Activated CD4-positive, alpha-beta T cell treated with anti-CD3 and anti-CD28 coated beads, Interleukin-2, Interleukin-6, amounts not matched to agents 100 ng/mL and 50 ng/mL, durations not matched to agents 16 hours and 8 hours (primary cell): Measurements from ENCODE around the gene MEG3.

ENCODE experiments used
- DNase-seq: peaks from one replicate; pipeline ENCODE4 v3.0.0-alpha.2; 2020

The MEG3 gene

DNA sequence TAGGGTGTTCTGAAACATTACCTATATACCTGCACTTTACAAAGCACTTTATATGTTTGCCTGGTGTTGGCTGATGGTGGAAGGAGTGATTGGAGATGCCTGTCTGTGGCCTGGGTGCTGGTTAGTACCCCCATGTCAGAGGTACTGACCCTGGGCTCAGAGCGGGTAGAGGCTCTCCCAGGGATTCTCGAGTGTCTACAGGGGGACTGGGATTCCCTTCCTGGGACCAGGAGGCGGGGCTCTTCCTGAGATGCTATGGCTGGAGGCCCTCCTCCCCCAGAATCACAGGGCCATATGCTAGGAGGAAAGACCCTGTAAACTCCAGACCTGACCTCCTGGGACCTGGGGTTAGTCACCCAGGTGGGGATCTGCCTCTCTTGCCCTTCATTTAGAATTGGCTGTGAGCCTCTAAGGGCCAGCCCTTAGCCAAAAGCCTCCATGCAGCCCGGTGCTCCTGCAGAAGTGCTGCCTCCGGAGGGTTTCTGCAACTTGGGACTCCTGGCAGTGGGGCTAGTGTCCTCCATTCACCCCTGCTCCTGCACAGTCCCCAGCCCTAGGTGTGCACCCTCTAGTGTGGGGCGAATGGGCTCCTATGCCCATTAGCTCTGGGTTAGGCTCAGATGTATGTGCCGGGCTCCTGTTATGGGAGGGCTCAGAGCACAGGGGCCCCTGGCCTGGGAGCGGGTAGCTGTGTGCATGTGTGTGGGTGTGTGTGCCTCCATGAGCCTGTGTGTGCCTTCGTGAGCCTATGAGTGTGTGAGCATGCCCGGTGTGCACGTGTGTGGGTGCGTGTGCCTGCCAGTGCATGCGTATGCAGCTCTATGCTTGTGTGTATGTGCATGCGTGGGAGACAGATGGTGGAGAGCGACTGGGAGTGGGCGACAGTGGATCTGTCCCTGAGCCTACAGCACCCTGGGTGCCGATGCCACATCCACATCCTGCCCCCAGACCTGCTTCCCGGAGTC is 41.0 kb downstream of the MEG3 start:
- no peak for DNase-seq

GRCh38 chr14:100867631-100868315 is 41.9 kb downstream of the MEG3 start:
- DNase-seq: no peak

- DNase-seq: no peak
Observed at GRCh38 chr14:100868621-100869370, 42.9 kb downstream of the MEG3 start.

GRCh38 chr14:100871234-100872186 is 45.6 kb downstream of the MEG3 start:
- DNase-seq: no peak

GRCh38 chr14:100872259-100873095 is 46.6 kb downstream of the MEG3 start:
- DNase-seq: no peak

- DNase-seq: no peak
Observed at GRCh38 chr14:100873096-100873482, 47.2 kb downstream of the MEG3 start.

- no peak for DNase-seq
Observed at GRCh38 chr14:100874051-100874410, 48.1 kb downstream of the MEG3 start.

DNA sequence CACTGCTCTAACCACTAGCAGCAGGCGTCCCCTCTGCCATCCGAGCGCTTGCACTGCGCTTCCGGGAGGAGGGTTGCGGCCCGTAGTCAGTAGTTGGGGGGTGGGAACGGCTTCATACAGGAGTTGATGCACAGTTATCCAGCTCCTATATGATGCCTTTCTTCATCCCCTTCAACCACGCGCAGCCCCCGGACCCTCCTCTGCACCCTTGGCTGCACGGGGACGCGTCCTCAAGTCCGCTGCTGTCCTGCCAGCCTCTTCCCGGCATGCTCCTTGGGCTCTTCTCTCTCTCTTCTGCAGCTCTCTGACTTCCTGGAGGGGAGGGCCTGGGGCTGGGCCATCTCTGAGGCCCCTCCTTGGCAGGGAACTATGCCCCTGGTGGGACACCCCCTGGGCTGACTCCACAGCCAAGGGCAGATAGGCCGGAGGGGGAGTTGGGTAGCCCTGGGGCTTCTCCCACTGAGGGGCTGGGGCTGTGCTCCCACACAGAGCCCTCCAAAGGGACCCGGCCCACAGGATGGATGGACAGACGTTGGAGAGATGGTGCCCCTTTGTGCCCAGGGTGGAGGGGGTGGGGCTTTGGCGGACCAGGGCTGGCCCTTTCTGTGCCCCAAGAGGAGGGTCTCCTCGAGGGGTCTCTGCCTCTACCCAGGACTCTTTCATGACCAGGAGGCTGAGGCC is 48.6 kb downstream of the MEG3 start:
- no peak for DNase-seq

DNA sequence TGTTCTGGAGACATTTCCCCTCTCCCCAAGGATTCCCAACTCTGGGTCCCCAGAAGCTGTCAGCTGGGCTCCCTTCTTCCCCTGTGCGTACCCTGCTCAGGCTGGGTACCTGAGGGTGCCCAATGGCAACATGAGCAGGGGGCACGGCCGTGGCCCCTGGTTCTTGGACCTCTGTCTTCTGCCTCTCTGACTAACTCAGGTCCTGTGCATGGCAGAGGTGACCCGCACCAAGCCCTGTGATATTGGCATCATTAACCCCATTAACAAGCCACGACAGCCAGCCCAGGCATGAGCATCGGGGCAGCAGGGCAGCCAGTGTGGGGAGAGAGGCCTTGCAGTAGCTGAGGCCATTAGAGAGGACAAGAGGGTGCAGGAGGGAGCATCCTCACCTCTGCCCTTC is 49.2 kb downstream of the MEG3 start:
- no peak for DNase-seq

DNA sequence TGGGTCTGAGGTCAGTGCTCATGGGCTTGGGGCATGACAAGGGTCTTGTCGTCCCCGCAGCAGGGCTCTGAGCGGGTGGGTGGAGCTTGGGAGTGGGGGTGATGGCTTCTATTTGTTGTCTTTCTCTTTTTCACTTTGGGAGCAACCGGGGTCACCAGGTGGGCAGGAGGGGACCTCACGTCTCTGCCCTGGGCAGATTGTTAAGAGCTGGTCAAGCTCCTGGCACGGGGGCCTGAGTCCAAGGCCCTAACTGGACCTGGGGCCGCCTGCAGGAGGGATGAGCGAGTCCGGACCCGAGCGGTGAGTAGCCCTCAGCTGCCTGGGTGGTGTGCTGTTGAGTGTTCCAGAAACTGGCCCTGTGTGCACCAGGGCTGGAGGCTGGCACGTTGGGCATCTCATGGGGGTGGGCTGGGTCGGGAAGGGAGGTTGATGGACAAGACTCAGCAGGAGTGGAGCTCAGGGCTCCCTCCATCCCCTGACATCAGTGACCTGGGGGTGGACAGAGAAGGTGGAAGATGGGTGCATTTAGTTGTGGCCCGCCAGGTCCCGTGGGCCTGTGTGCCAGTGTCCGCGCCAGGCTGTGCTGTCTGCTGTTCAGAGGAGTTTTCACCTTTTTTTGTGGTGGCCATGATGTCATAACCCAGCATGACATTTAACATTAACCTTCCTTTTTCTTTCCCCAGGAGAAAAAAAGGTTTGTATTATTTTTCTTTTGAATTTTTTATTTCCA is 50.1 kb downstream of the MEG3 start:
- DNase-seq: no peak

DNA sequence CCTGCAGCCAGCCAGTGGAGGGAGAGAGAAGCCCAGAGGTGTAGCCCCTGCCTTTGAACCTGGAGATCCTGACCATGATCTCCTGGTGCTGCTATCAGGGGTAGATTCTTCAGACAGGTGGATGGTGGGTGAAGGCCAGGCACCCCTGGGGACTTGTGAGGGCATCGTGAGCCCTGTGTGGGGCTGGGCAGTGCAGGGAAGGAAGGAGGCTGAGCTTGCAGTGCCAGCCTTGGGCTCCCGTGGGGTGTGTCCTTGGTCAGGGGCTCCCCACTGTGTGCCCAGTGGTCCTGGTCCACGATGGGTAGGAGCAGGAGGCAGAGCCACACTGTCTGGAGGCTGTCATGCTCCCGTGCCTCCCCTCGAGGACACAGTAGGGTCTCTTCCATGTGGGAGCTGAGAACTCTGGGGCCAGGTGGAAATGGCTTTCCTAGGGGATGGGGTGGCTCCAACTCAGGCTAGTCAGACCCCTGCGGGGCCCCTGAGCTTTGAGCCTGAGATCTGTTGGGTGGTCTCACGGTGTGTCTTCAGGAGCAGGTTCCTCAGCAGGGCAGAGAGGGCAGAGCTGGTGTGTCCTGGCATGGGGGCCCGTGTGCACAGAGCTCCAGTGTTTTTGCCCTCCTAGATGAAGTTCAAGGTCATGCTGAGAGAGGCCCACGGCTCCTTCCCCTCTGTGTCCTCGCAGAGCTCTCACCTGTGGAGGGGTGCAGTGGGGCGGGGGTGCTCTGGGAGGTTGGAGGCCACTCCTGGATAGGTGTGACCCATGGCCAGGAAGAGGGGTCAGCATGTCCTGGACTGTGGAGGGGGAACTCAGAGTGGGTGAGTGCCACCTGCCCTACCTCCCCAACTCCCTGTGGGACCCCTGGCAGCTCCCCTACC is 52.6 kb downstream of the MEG3 start:
- no peak for DNase-seq

DNA sequence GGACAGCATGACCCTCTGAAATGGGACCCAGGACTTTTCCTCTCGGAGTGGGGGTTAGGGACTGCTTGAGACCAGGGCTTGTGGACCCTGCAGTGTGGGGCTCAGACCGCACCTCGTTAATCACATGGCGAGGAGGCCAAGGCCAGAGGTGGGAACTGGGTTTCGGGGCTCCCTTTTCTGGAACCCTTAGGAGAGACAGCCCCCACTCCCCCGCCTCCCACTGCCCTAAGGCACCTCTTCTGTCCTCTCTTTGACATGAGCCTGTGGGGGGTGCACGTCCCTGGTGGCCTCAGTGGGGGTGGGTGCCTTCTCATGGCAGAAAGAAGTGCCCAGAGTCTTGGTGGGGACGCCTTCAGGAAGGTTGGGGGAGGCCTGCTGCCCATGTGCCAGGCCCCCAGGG is 53.3 kb downstream of the MEG3 start:
- DNase-seq: no peak

- no peak for DNase-seq
Observed at GRCh38 chr14:100879782-100880181, 53.9 kb downstream of the MEG3 start.

GRCh38 chr14:100880271-100881101 is 54.6 kb downstream of the MEG3 start:
- DNase-seq: no peak

- no peak for DNase-seq
Observed at GRCh38 chr14:100881211-100882025, 55.5 kb downstream of the MEG3 start.

DNA sequence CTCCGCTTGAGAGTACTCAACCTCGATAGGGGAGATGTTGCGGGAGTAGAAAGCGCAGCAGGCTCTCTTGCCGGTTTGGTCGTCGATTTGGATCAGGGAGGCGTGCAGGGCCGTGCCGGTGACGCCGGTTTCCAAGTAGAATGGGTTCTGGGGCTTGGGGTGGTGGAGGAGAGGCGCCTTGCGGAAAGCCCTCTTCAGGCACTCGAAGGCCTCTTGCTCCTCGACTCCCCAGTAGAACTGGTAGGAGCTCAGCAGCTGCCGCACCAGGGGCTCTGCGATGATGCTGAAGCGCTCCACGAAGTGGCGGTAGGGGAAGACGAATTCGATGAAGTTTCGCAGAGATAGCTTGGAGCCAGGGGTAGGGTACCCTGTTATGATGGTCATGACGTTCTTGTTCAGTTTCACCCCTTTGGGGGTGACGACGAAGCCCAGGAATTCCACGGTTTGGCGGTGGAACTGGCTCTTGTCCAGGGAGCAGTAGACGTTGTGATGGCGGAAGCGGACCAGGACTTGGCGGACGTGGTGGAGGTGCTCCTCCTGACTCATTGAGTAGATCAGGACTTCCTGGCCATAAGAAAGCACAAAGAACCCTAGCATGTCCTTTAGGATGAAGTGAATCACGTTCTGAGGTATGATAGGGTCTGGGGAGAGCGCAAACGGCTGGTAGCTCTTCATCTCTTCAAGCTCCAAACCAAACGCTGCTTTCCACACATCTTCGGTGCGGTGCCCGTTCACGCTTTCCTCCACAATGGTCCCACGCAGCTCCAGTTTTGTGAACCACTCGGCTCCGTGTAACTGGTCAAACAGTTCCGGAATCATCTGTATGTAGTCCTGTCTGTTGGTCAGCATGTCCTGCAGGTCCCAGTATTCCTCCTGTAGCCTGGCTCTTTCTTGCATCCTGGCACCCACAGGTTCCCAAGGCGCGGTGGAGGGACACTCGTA is 56.4 kb downstream of the MEG3 start:
- no peak for DNase-seq
